Prostate gland (tissue), 2 donors: Measurements from ENCODE around the gene KIF1B. TPM values are rescaled to one million over a fixed set of nuclear protein-coding genes. Genes with fewer than 3 reads are reported as not detected.

Experiments used
- DNase-seq: peaks from one replicate; pipeline ENCODE4 v3.0.0-alpha.2; 2019; ENCODE audit warnings: low spot score
- H3K27ac ChIP-seq, 2 donors: fragments of 200-600 bp; sonication (generic); 2 replicates each; pipeline ENCODE4 v1.5.1; 2017 to 2019
- H3K27me3 ChIP-seq: fragments of 200-600 bp; sonication (generic); replicated peaks from 2 replicates; pipeline ENCODE4 v1.5.1; 2019; ENCODE audit not compliant: insufficient read depth
- H3K36me3 ChIP-seq, 2 donors: fragments of 200-600 bp; sonication (generic); 1 replicate in 1 of 2; 2 replicates in 1 of 2; pipeline versions ENCODE4 v1.5.1 to v1.8.1; 2017 to 2019
- H3K4me1 ChIP-seq: fragments of 200-600 bp; sonication (generic); replicated peaks from 2 replicates; pipeline ENCODE4 v1.5.1; 2019
- H3K4me3 ChIP-seq, 2 donors: fragments of 200-600 bp; sonication (generic); 2 replicates each; pipeline ENCODE4 v1.5.1; 2017 to 2019
- H3K9me3 ChIP-seq: fragments of 200-600 bp; sonication (generic); 2 replicates; pipeline ENCODE4 v1.5.1; 2017
- POLR2A ChIP-seq: fragments of 450-650 bp; IDR thresholded peaks from one replicate; pipeline ENCODE4 v1.6.1; 2016; ENCODE audit warnings: antibody characterized with exemption, mild to moderate bottlenecking
- POLR2AphosphoS5 ChIP-seq: sonication (generic); formaldehyde crosslinking; IDR thresholded peaks from one replicate; pipeline ENCODE4 v1.6.1; 2017; ENCODE audit warnings: antibody characterized with exemption
- WGBS: methylation state at CpG from one replicate; pipeline ENCODE4 v1.1.5; 2018; 5-methylcytosine and 5-hydroxymethylcytosine counted together
- intact Hi-C: fragments of 100-400 bp; cut with DNase I; formaldehyde crosslinking; loops from one replicate; pipeline ENCODE4 v1.14.2; 2022
- total RNA-seq, 2 donors: library from RNA; depleted of rRNA; stranded (reverse); fragments of >200 nt; gene quantifications; one replicate each; pipeline ENCODE4 v1.1.0, GENCODE V29; 2016
- TF ChIP-seq, protein P1 (sequence below), 4 experiments: fragments of 200-600 bp in 2 of 4; fragments of 450-650 bp in 2 of 4; sonication (generic) in 2 of 4; IDR thresholded peaks; 1 replicate in 3 of 4; 2 replicates in 1 of 4; pipeline ENCODE4 v1.5.1; 2016 to 2019; ENCODE audit warnings: antibody characterized with exemption in 4 of 4, mild to moderate bottlenecking in 2 of 4, moderate library complexity in 2 of 4

KIF1B gene
- total RNA-seq, 2 donors from 2014 or later = 31.3 to 56.8 TPM

DNA sequence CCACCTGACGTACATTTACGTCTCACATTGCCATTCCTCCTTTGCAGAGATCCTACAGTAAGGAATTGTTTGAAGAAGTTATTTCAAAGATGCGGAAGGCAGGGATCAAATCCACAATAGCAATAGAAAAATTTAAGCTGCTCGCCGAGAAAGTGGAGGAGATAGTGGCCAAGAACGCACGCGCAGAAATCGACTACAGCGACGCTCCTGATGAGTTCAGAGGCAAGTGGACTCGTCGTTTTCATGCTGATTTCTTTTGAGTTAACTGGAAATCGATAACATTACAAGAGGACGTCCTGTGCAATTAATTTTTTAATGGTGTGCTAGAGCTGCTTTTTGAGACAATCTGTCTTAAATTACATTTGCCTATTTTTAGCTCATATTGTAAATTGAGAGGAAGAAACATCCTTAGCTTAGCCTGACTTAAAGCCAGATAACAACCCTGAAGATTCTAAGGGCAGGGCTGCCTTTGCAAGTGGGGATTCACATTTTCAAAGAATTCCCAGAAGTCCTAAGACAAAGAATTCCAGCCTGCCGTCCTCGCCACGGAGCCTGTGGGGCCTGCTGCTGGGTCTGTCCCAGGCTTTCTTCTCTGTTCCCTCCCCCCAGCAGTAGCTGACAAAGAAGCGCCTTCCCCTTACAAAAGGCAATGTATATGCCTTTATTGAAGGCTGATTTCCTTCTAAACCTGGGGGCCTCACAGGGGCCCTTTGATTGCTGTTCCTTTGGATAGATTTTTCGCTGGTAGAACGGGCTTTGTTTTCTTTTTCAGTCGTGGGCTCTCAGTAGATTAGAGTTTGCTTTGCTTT is 31.6 kb upstream of the KIF1B start:
- Histone ChIP-seq H3K36me3 (peaks cover 0 to 9% of the 10 kb centered on the region in 2 donors), H3K4me1 (no peaks in the 10 kb centered on the region), H3K9me3 (no peaks in the 10 kb centered on the region), H3K27ac (no peak overlapping the region), H3K4me3 (no peak overlapping the region), H3K27me3 (no peaks in the 10 kb centered on the region)
- no peak for TF ChIP-seq POLR2AphosphoS5
- no peak for TF ChIP-seq POLR2A
- TF ChIP-seq, protein P1, sequence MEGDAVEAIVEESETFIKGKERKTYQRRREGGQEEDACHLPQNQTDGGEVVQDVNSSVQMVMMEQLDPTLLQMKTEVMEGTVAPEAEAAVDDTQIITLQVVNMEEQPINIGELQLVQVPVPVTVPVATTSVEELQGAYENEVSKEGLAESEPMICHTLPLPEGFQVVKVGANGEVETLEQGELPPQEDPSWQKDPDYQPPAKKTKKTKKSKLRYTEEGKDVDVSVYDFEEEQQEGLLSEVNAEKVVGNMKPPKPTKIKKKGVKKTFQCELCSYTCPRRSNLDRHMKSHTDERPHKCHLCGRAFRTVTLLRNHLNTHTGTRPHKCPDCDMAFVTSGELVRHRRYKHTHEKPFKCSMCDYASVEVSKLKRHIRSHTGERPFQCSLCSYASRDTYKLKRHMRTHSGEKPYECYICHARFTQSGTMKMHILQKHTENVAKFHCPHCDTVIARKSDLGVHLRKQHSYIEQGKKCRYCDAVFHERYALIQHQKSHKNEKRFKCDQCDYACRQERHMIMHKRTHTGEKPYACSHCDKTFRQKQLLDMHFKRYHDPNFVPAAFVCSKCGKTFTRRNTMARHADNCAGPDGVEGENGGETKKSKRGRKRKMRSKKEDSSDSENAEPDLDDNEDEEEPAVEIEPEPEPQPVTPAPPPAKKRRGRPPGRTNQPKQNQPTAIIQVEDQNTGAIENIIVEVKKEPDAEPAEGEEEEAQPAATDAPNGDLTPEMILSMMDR (IDR thresholded peaks at IDR 0.05) = no peak
- intact Hi-C loops = no loop called here
- DNase-seq = no peak
- WGBS = 50% methylated on average over 22 of the region's 22 CpGs

DNA sequence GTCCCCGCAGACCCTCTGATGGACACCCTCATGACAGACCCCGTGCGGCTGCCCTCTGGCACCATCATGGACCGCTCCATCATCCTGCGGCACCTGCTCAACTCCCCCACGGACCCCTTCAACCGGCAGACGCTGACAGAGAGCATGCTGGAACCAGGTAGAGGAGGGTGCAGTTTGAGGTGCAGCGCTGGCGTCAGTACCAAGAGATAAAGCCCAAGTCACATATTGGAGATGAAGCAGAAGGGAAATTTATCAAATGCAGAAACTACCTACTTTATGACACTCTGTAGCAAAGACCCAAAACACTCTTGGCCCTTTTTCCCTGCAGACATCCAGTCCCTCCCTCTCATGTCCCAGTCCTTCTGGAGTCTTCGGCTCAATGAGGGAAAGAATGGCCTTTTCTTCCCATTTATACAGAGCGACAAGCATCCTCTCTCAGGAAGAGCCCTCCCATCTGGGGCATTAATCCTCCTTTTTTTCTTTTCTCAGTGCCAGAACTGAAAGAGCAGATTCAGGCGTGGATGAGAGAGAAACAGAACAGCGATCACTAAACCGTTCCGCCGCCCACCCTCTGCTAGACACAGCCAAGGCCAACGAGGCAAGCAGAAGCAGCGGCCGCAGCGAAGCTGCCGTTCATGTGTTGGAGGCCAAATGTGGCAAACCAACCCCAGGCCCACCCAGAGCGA is 30.8 kb upstream of the KIF1B start:
- 79% methylated on average over 23 of the region's 23 CpGs for WGBS
- Histone ChIP-seq H3K9me3 (no peaks in the 10 kb centered on the region), H3K27me3 (no peaks in the 10 kb centered on the region), H3K4me1 (no peaks in the 10 kb centered on the region), H3K27ac (no peak overlapping the region), H3K4me3 (no peak overlapping the region), H3K36me3 (peaks cover 0 to 9% of the 10 kb centered on the region in 2 donors)
- TF ChIP-seq POLR2A = no peak
- no peak for TF ChIP-seq POLR2AphosphoS5
- TF ChIP-seq, protein P1 (IDR thresholded peaks at IDR 0.05) = no peak
- no peak for DNase-seq
- intact Hi-C loops = no loop called here

DNA sequence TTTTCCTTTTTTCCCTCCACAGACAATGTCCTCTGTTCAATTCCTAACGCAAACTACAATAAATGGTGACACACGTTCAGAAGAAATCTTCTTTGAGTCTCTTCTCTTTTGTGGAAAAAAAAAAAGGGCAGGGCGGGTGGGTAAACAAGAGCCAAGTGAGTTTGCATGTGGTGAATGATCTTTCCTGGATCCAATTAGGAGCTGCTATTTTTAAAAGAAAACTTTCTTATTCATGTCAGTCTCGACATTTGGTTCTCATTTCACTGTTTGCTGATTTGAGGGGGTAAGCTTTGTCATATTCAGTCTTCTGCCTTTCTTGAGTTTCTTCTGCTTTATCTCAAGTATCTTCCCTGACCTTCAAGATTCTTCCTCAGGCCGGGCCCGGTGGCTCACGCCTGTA is 29.2 kb upstream of the KIF1B start:
- no peak overlapping the region for H3K27ac ChIP-seq
- TF ChIP-seq POLR2A (no peak), POLR2AphosphoS5 (no peak)
- TF ChIP-seq, protein P1 (IDR thresholded peaks at IDR 0.05) = no peak
- H3K36me3 ChIP-seq = peaks cover 0 to 9% of the 10 kb centered on the region in 2 donors
- no peak for DNase-seq
- no peak overlapping the region for H3K4me3 ChIP-seq
- H3K9me3 ChIP-seq = no peaks in the 10 kb centered on the region
- no peaks in the 10 kb centered on the region for H3K27me3 ChIP-seq
- intact Hi-C loops = no loop called here
- no peaks in the 10 kb centered on the region for H3K4me1 ChIP-seq
- 79% methylated on average over 7 of the region's 7 CpGs for WGBS

DNA sequence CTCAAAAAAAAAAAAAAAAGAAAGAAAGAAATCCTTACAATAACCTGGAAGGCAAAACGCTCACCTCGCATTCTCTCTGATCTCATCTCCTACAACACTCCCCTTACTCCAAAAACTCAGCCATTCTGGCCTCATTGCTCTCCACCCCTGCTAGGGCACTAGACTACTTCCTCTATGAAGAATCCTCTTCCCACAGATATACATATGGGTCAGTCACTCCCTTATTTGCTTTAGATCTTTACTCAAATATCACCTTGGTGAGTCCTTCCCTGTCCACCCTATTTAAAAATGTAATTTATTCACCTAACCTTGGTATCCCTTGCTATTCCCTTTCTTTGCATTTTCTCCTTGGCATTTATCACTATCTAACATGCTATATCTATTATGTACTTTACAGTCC is 24.6 kb upstream of the KIF1B start:
- TF ChIP-seq POLR2A = no peak
- no peak for TF ChIP-seq POLR2AphosphoS5
- H3K27ac ChIP-seq = no peak overlapping the region
- intact Hi-C loops = no loop called here
- H3K4me1 ChIP-seq = no peaks in the 10 kb centered on the region
- H3K36me3 ChIP-seq = no peaks in the 10 kb centered on the region
- H3K9me3 ChIP-seq = no peaks in the 10 kb centered on the region
- H3K27me3 ChIP-seq = no peaks in the 10 kb centered on the region
- no peak overlapping the region for H3K4me3 ChIP-seq
- 75% methylated on average over 2 of the region's 2 CpGs for WGBS
- no peak for DNase-seq

DNA sequence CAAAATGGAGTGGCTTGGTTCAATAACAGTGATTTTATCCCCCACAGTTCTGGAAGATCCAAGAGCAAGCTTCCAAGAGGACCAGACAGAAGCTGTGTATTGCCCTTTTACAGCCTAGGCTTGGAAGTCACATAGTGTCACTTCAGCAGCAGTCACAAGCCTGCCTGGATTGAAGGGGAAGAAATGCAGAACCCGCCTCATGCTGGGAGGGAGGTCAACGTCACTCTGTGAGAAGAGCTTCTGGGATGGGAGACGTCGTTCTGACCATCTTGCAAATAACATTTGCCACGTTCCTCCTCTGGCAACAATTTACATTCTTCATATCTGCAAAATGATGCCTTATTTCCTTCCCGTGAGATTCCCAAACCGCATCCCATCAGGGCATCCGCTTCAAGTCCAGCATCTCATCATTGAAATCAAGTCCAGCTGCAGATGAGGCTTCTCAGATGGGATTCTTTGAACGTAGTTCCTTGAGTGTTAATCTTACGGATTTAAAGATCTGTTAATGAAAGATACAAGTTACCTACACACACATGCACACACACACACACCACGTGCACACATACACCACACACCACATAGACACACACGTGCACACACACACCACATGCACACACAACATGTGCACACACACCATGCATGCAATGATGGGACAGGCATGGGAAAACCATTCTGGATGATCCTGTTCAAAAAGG is 23.9 kb upstream of the KIF1B start:
- Histone ChIP-seq H3K36me3 (no peaks in the 10 kb centered on the region), H3K9me3 (no peaks in the 10 kb centered on the region), H3K27me3 (no peaks in the 10 kb centered on the region), H3K4me1 (no peaks in the 10 kb centered on the region), H3K27ac (no peak overlapping the region), H3K4me3 (no peak overlapping the region)
- WGBS = 84% methylated on average over 12 of the region's 12 CpGs
- TF ChIP-seq, protein P1 (IDR thresholded peaks at IDR 0.05) = no peak
- TF ChIP-seq POLR2AphosphoS5 (no peak), POLR2A (no peak)
- no peak for DNase-seq
- intact Hi-C loops = no loop called here
